Activated CD8-positive, alpha-beta T cell treated with anti-CD3 and anti-CD28 coated beads, Interleukin-2, amount 10 ng/mL, durations not matched to agents 7 days and 5 days (primary cell): ENCODE results near the gene SLC12A1. TPM values are rescaled to one million over a fixed set of nuclear protein-coding genes. Genes with fewer than 3 reads are reported as not detected.
"Not testable (repeated sequence)": the region's sequence is repeated elsewhere in the genome, so short reads cannot be mapped to it uniquely, and the experiment has no call there.

Source experiments
- ATAC-seq: fragments of 150-1000 bp; cut with Tn5 transposase; one replicate; pipeline ENCODE4 v1.10.0; 2021; ENCODE audit warnings: moderate library complexity
- CTCF ChIA-PET: fragments of 350-600 bp; sonication (Branson Sonifier 250); formaldehyde crosslinking; loops from one replicate; lab custom pipeline; 2021; ENCODE audit warnings: antibody characterized with exemption; lab: Charles Lee
- POLR2A ChIA-PET: fragments of 350-600 bp; sonication (Branson Sonifier 250); formaldehyde crosslinking; loops from one replicate; lab custom pipeline; 2021; ENCODE audit warnings: antibody characterized with exemption; lab: Charles Lee
- DNase-seq: peaks from one replicate; pipeline ENCODE4 v3.0.0-alpha.2; 2020
- H3K27ac Mint-ChIP-seq: one replicate; pipeline ENCODE4 v1.8.0; 2021; ENCODE audit warnings: mild to moderate bottlenecking, mixed read lengths
- H3K27me3 Mint-ChIP-seq: one replicate; pipeline ENCODE4 v1.8.0; 2021; ENCODE audit warnings: low read depth, mixed read lengths
- H3K36me3 Mint-ChIP-seq: one replicate; pipeline ENCODE4 v1.8.0; 2021; ENCODE audit warnings: low read depth, mixed read lengths
- H3K4me1 Mint-ChIP-seq: one replicate; pipeline ENCODE4 v1.8.0; 2021; ENCODE audit warnings: low read depth, mixed read lengths
- H3K4me3 Mint-ChIP-seq: one replicate; pipeline ENCODE4 v1.8.0; 2021; ENCODE audit warnings: mild to moderate bottlenecking, mixed read lengths
- H3K9me3 Mint-ChIP-seq: one replicate; pipeline ENCODE4 v1.8.0; 2022; ENCODE audit warnings: mixed read lengths; ENCODE audit not compliant: insufficient read depth
- total RNA-seq, 2 experiments: library from RNA; stranded (reverse); gene quantifications; one replicate each; pipeline ENCODE4 v1.2.3, GENCODE V29; 2021

The SLC12A1 gene
- total RNA-seq, 2 experiments from 2014 or later: not detected

- DNase-seq (no peak), ATAC-seq (no peak)
- Mint-ChIP-seq H3K4me3 (no peak overlapping the region), H3K4me1 (no peaks in the 10 kb centered on the region), H3K27me3 (peaks cover 6% of the 10 kb centered on the region), H3K27ac (no peak overlapping the region), H3K36me3 (no peaks in the 10 kb centered on the region), H3K9me3 (no peaks in the 10 kb centered on the region)
- POLR2A ChIA-PET: no interaction called here
- CTCF ChIA-PET: no interaction called here
These were observed 107.1 kb downstream of the SLC12A1 start for GRCh38 chr15:48313216-48313615.

GRCh38 chr15:48315041-48315440, 108.9 kb downstream of the SLC12A1 start:
- Mint-ChIP-seq H3K9me3 (no peaks in the 10 kb centered on the region), H3K27ac (no peak overlapping the region), H3K36me3 (no peaks in the 10 kb centered on the region), H3K4me1 (no peaks in the 10 kb centered on the region), H3K27me3 (peaks cover 4% of the 10 kb centered on the region), H3K4me3 (no peak overlapping the region)
- DNase-seq: no peak
- POLR2A ChIA-PET: no interaction called here
- CTCF ChIA-PET: no interaction called here
- no peak for ATAC-seq

GRCh38 chr15:48317221-48317620, 111.1 kb downstream of the SLC12A1 start:
- peaks cover 2% of the 10 kb centered on the region for H3K27me3 Mint-ChIP-seq
- DNase-seq (no peak), ATAC-seq (no peak)
- no peaks in the 10 kb centered on the region for H3K36me3 Mint-ChIP-seq
- no peaks in the 10 kb centered on the region for H3K4me1 Mint-ChIP-seq
- CTCF ChIA-PET: no interaction called here
- POLR2A ChIA-PET: no interaction called here
- H3K4me3 Mint-ChIP-seq: no peak overlapping the region
- H3K9me3 Mint-ChIP-seq: no peaks in the 10 kb centered on the region
- H3K27ac Mint-ChIP-seq: no peak overlapping the region

GRCh38 chr15:48318131-48318530, 112.0 kb downstream of the SLC12A1 start:
- ChIA-PET POLR2A (no interaction called here), CTCF (no interaction called here)
- Mint-ChIP-seq H3K4me3 (no peak overlapping the region), H3K27me3 (peaks cover 2% of the 10 kb centered on the region), H3K9me3 (no peaks in the 10 kb centered on the region), H3K4me1 (no peaks in the 10 kb centered on the region), H3K36me3 (no peaks in the 10 kb centered on the region), H3K27ac (no peak overlapping the region)
- DNase-seq (no peak), ATAC-seq (no peak)

- DNase-seq: no peak
- ATAC-seq: no peak
- Mint-ChIP-seq H3K4me1 (peaks cover 5% of the 10 kb centered on the region), H3K27me3 (peaks cover 2% of the 10 kb centered on the region), H3K9me3 (no peaks in the 10 kb centered on the region), H3K27ac (no peak overlapping the region), H3K4me3 (no peak overlapping the region), H3K36me3 (peaks cover 11% of the 10 kb centered on the region)
- ChIA-PET POLR2A (interaction anchor here (1.2 kb wide), 1 partner anchor 9 kb away, joined by 4 read pairs; no protein-coding TSS in a partner anchor), CTCF (interaction anchor here (1.2 kb wide), 1 partner anchor 14 kb away, joined by 3 read pairs; no protein-coding TSS in a partner anchor)
These were observed 117.2 kb downstream of the SLC12A1 start for GRCh38 chr15:48323294-48323693.

GRCh38 chr15:48324949-48325348, 118.8 kb downstream of the SLC12A1 start:
- no peak for DNase-seq
- Mint-ChIP-seq H3K4me3 (no peak overlapping the region), H3K27ac (no peak overlapping the region), H3K27me3 (no peaks in the 10 kb centered on the region), H3K4me1 (peaks cover 10% of the 10 kb centered on the region), H3K9me3 (no peaks in the 10 kb centered on the region), H3K36me3 (peaks cover 17% of the 10 kb centered on the region)
- ChIA-PET POLR2A (no interaction called here), CTCF (no interaction called here)
- no peak for ATAC-seq

GRCh38 chr15:48325400-48325799, 119.3 kb downstream of the SLC12A1 start:
- H3K4me1 Mint-ChIP-seq: peaks cover 14% of the 10 kb centered on the region
- no peak overlapping the region for H3K4me3 Mint-ChIP-seq
- no peak for DNase-seq
- POLR2A ChIA-PET: no interaction called here
- H3K9me3 Mint-ChIP-seq: no peaks in the 10 kb centered on the region
- CTCF ChIA-PET: no interaction called here
- H3K27me3 Mint-ChIP-seq: no peaks in the 10 kb centered on the region
- ATAC-seq: no peak
- H3K36me3 Mint-ChIP-seq: peaks cover 21% of the 10 kb centered on the region
- no peak overlapping the region for H3K27ac Mint-ChIP-seq

- Mint-ChIP-seq H3K36me3 (peaks cover 22% of the 10 kb centered on the region), H3K4me1 (peaks cover 15% of the 10 kb centered on the region)
- H3K4me3 Mint-ChIP-seq, ATAC-seq, CTCF ChIA-PET, POLR2A ChIA-PET, H3K9me3 Mint-ChIP-seq, DNase-seq, H3K27ac Mint-ChIP-seq, H3K27me3 Mint-ChIP-seq: not testable (repeated sequence)
These were observed 120.1 kb downstream of the SLC12A1 start for GRCh38 chr15:48326180-48326579.

GRCh38 chr15:48330105-48330785, 124.1 kb downstream of the SLC12A1 start:
- DNase-seq (no peak), ATAC-seq (no peak)
- ChIA-PET CTCF (interaction anchor here (0.6 to 1.7 kb wide), 2 partner anchors 9 to 45 kb away, joined by 3 to 4 read pairs; no protein-coding TSS in a partner anchor), POLR2A (interaction anchor here (0.5 to 1.4 kb wide), 4 partner anchors 10 to 456 kb away, joined by 3 to 4 read pairs (median 4); no protein-coding TSS in a partner anchor)
- Mint-ChIP-seq H3K4me1 (peaks cover 36% of the 10 kb centered on the region), H3K27ac (peak overlapping the region; percentile 97), H3K9me3 (no peaks in the 10 kb centered on the region), H3K27me3 (no peaks in the 10 kb centered on the region), H3K36me3 (peaks cover 46% of the 10 kb centered on the region), H3K4me3 (peak overlapping the region; percentile 92)

GRCh38 chr15:48330855-48331795, 125.0 kb downstream of the SLC12A1 start, which contains the start of gene DUT:
DUT (plus strand) TSS chr15:48331429; CDS start chr15:48331516, 87 bp downstream.
- Mint-ChIP-seq H3K4me3 (peak within 1 kb of the TSS; percentile 92), H3K36me3 (peaks cover 53% of the 10 kb centered on the region), H3K9me3 (no peaks in the 10 kb centered on the region), H3K27ac (peak within 1 kb of the TSS; percentile 97), H3K27me3 (no peaks in the 10 kb centered on the region), H3K4me1 (peaks cover 42% of the 10 kb centered on the region)
- ChIA-PET POLR2A (interaction anchor here (0.8 to 2.4 kb wide), 6 partner anchors 9 to 154 kb away, joined by 3 to 14 read pairs (median 4); partner anchors contain the start of gene MYEF2), CTCF (interaction anchor here (0.6 to 6.4 kb wide), 4 partner anchors 9 to 46 kb away, joined by 3 to 64 read pairs (median 6); no protein-coding TSS in a partner anchor)
- ATAC-seq: peak; percentile 87
- DNase-seq: peak; percentile 86

GRCh38 chr15:48331796-48332641, 125.9 kb downstream of the SLC12A1 start:
- ATAC-seq: peak; percentile 63
- Mint-ChIP-seq H3K27ac (peak overlapping the region; percentile 97), H3K4me1 (peaks cover 50% of the 10 kb centered on the region), H3K27me3 (no peaks in the 10 kb centered on the region), H3K9me3 (no peaks in the 10 kb centered on the region), H3K36me3 (peaks cover 56% of the 10 kb centered on the region), H3K4me3 (peak overlapping the region; percentile 92)
- peak; percentile 80 for DNase-seq
- POLR2A ChIA-PET: interaction anchor here (1.0 to 2.4 kb wide), 4 partner anchors 9 to 824 kb away, joined by 3 to 14 read pairs (median 8); partner anchors contain the start of genes COPS2 and MYEF2
- CTCF ChIA-PET: interaction anchor here (1.0 to 6.4 kb wide), 3 partner anchors 9 to 824 kb away, joined by 4 to 64 read pairs (median 7); partner anchors contain the start of gene COPS2
